ENCODE results near the gene SLC43A3.
"Not testable (repeated sequence)": the region's sequence is repeated elsewhere in the genome, so short reads cannot be mapped to it uniquely, and the experiment has no call there.

SLC43A3 gene

DNA sequence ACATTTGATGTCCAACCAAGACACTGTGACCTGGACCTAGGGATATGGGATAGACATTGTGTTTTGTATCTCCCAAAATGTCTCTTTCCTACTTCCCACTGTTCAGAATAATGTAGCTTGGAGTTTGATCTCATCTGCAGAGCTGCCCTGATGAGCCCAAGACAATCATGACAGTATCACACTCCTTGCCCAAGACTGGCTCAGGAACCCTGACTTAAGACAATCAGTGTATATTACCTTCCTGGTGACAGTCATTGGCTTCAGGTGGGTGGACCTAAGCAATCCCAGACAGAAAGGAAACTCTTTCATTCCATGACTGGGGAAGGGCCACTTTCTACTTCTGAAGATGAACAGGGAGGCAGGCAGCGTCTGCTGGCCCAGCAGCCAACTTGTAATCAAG is 19.1 kb upstream of the SLC43A3 start:
- TF ChIP-seq, protein P1, sequence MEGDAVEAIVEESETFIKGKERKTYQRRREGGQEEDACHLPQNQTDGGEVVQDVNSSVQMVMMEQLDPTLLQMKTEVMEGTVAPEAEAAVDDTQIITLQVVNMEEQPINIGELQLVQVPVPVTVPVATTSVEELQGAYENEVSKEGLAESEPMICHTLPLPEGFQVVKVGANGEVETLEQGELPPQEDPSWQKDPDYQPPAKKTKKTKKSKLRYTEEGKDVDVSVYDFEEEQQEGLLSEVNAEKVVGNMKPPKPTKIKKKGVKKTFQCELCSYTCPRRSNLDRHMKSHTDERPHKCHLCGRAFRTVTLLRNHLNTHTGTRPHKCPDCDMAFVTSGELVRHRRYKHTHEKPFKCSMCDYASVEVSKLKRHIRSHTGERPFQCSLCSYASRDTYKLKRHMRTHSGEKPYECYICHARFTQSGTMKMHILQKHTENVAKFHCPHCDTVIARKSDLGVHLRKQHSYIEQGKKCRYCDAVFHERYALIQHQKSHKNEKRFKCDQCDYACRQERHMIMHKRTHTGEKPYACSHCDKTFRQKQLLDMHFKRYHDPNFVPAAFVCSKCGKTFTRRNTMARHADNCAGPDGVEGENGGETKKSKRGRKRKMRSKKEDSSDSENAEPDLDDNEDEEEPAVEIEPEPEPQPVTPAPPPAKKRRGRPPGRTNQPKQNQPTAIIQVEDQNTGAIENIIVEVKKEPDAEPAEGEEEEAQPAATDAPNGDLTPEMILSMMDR (IDR thresholded peaks at IDR 0.05; ENCODE audit: insufficient read depth, missing control alignments): no peak
- no peak for FAIRE-seq

DNA sequence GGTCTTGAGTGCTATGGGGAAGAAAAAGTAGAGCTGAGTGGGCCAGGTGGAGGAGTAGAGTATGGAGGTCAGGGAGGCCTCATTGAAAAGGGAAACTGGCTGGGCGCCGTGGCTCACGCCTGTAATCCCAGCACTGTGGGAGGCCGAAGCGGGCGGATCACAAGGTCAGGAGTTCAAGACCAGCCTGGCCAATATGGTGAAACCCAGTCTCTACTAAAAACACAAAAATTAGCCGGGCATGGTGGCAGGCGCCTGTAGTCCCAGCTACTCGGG is 18.1 kb upstream of the SLC43A3 start:
- not testable (repeated sequence) for FAIRE-seq; DNase-seq (ENCODE audit: insufficient read length, low spot score)

More for the DNA sequence above, 19.1 kb upstream of the SLC43A3 start:
- no peak for DNase-seq (ENCODE audit: insufficient read length, low spot score)

GRCh38 chr11:57444362-57445121 is 17.6 kb upstream of the SLC43A3 start:
- no peak for FAIRE-seq
- DNase-seq (ENCODE audit: insufficient read length, low spot score): no peak
- TF ChIP-seq, protein P1 (IDR thresholded peaks at IDR 0.05; ENCODE audit: insufficient read depth, missing control alignments): no peak

- no peak for DNase-seq (ENCODE audit: insufficient read length, low spot score)
- TF ChIP-seq, protein P1 (IDR thresholded peaks at IDR 0.05; ENCODE audit: insufficient read depth, missing control alignments): no peak
- FAIRE-seq: no peak
Observed at GRCh38 chr11:57440744-57441414, 14.0 kb upstream of the SLC43A3 start.

DNA sequence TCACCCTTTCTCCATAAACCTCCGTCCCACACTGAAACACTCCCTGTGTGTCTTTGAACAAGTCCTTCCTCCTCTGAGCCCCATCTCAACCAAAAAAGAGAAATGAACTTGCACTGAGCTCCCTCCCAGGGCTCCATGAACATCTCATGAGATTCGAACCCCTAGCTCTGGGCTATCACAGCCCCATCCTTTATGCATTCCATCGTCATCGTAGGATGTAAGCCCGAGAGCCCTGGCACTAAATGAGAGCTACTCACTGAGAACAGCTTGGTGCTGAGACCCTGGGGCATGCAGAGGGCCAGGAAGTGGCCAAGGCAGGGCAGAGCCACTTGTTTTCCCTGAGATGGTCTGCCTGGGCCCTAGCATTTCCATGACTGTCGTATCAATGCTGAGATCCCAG is 12.9 kb upstream of the SLC43A3 start:
- TF ChIP-seq, protein P1 (IDR thresholded peaks at IDR 0.05; ENCODE audit: insufficient read depth, missing control alignments): no peak
- no peak for FAIRE-seq
- DNase-seq (ENCODE audit: insufficient read length, low spot score): no peak

DNA sequence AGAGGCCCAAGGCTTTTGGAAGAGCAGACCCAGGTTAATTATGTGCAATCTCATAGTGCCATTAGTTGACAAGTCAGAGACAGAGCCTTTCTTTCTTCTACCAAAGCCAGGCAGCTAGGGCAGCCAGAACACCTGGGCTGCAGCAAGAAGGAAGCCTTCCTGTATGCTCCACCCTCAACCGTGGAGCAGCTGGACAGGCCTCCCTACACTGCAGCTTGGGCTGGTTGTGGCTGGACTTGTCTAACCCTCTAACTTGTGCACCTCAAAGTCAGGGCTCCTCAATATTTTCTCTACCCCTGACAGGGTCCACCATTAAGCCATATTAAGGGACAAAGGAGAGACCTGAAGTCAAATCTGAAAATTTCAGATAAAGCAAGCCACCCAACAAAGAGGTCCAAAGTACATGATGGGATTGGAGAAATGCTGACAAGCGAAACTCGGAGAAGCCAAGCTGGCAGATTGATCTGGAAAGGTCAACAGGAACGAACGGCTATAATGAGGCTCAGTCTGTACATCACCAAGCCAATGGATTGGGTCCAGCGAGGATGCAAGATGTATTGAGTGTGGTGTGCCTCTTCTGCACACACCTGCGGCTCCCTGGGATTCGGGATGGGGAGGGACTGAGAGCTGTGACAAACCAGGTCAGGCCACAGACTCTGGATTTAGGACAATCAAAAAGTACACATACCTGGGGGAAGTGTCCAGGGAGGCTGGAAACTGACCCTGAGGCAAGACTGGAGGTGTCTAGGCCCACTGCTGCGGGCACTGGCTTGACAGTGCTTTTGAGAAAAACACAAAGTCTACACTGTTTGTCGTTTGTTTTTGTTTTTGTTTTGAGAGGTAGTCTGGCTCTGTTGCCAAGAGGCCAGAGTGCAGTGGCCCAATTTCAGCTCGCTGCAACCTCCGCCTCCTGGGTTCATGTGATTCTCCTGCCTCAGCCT is 11.7 kb upstream of the SLC43A3 start:
- TF ChIP-seq, protein P1 (IDR thresholded peaks at IDR 0.05; ENCODE audit: insufficient read depth, missing control alignments): no peak
- FAIRE-seq (no peak), DNase-seq (ENCODE audit: insufficient read length, low spot score) (no peak)

- FAIRE-seq (no peak), DNase-seq (ENCODE audit: insufficient read length, low spot score) (no peak)
- TF ChIP-seq, protein P1 (IDR thresholded peaks at IDR 0.05; ENCODE audit: insufficient read depth, missing control alignments): no peak
Observed at GRCh38 chr11:57436031-57436430, 9.1 kb upstream of the SLC43A3 start.
